Fibroblast of lung (primary cell): ENCODE measurements around the gene CTNND1. TPM values are rescaled to one million over a fixed set of nuclear protein-coding genes. Genes with fewer than 3 reads are reported as not detected.

Experiments used
- DNase-seq, 2 donors: peaks; one replicate each; pipeline versions ENCODE4 v3.0.0 to v3.0.0-alpha.2; 2010; ENCODE audit warnings: low read depth in 2 of 2
- H2AFZ ChIP-seq: 2 replicates; pipeline ENCODE4 v1.5.1; 2012; ENCODE audit warnings: low read length, control low read depth, inconsistent platforms
- H3K27ac ChIP-seq: 2 replicates; pipeline ENCODE4 v1.5.1; 2011; ENCODE audit warnings: low read length, control low read depth; ENCODE audit not compliant: insufficient read depth
- H3K27me3 ChIP-seq: 2 replicates; pipeline ENCODE4 v1.5.1; 2011; ENCODE audit warnings: mild to moderate bottlenecking, low read length; ENCODE audit not compliant: control insufficient read depth, insufficient read depth
- H3K36me3 ChIP-seq: 2 replicates; pipeline ENCODE4 v1.5.1; 2011; ENCODE audit warnings: low read length; ENCODE audit not compliant: control insufficient read depth, insufficient read depth
- H3K4me1 ChIP-seq: 2 replicates; pipeline ENCODE4 v1.5.1; 2011; ENCODE audit warnings: low read length; ENCODE audit not compliant: control insufficient read depth, insufficient read depth; ENCODE audit errors: extremely low read depth
- H3K4me2 ChIP-seq: 2 replicates; pipeline ENCODE4 v1.5.1; 2011; ENCODE audit warnings: low read length, control low read depth; ENCODE audit not compliant: insufficient read depth; ENCODE audit errors: extremely low read depth
- H3K4me3 ChIP-seq, 4 experiments: fragments of 200-600 bp in 1 of 4; sonication (generic) in 1 of 4; replicated peaks in 1 of 4; 2 replicates each; pipeline ENCODE4 v1.5.1; 2011 to 2016; ENCODE audit warnings: low read length in 4 of 4, low read depth in 3 of 4, mild to moderate bottlenecking in 3 of 4, control low read depth in 2 of 4, inconsistent platforms in 1 of 4, mixed read lengths in 1 of 4; ENCODE audit not compliant: insufficient read depth in 1 of 4; ENCODE audit errors: control extremely low read depth in 1 of 4
- H3K79me2 ChIP-seq: 2 replicates; pipeline ENCODE4 v1.5.1; 2012; ENCODE audit warnings: mild to moderate bottlenecking, low read length, inconsistent platforms; ENCODE audit not compliant: control insufficient read depth, insufficient read depth
- H3K9ac ChIP-seq: 2 replicates; pipeline ENCODE4 v1.5.1; 2011; ENCODE audit warnings: mild to moderate bottlenecking, low read length, control low read depth; ENCODE audit not compliant: insufficient read depth
- H3K9me3 ChIP-seq: 2 replicates; pipeline ENCODE4 v1.5.1; 2012; ENCODE audit warnings: low read depth, low read length; ENCODE audit not compliant: control insufficient read depth, insufficient read depth
- H4K20me1 ChIP-seq: 2 replicates; pipeline ENCODE4 v1.5.1; 2011; ENCODE audit warnings: low read length; ENCODE audit not compliant: control insufficient read depth, insufficient read depth; ENCODE audit errors: extremely low read depth
- CTCF ChIP-seq, 2 donors: IDR thresholded peaks in 1 of 2; conservative IDR thresholded peaks in 1 of 2; 1 replicate in 1 of 2; 2 replicates in 1 of 2; pipeline ENCODE4 v1.5.1; 2011 to 2012; ENCODE audit warnings: low read length in 2 of 2, control low read depth in 1 of 2, inconsistent platforms in 1 of 2, low read depth in 1 of 2, mild to moderate bottlenecking in 1 of 2
- EZH2 ChIP-seq: IDR thresholded peaks from 2 replicates; pipeline ENCODE4 v1.5.1; 2012; ENCODE audit warnings: low read length, control low read depth, mild to moderate bottlenecking; ENCODE audit errors: missing control alignments
- polyA plus RNA-seq, 2 donors: library from polyadenylated mRNA; depleted of rRNA in 1 of 2; stranded (reverse) in 1 of 2; unstranded in 1 of 2; fragments of >200 nt; gene quantifications; 2 replicates each; pipeline ENCODE4 v1.2.1, GENCODE V29; 2011 to 2012; ENCODE audit warnings: missing spikeins in 1 of 2
- total RNA-seq: library from RNA; depleted of rRNA; stranded (reverse); fragments of >200 nt; gene quantifications from 2 replicates; pipeline ENCODE4 v1.2.1, GENCODE V29; 2014

CTNND1 gene
- total and polyA plus RNA-seq, 2 donors (not counting 1 experiment from before 2014, with no cell fraction given), result 103 to 190 TPM

- no peak overlapping the region for H3K27ac ChIP-seq
- no peaks in the 10 kb centered on the region for H4K20me1 ChIP-seq
- no peak overlapping the region for H3K9ac ChIP-seq
- no peaks in the 10 kb centered on the region for H3K79me2 ChIP-seq
- no peak overlapping the region for H3K4me2 ChIP-seq
- H3K9me3 ChIP-seq, result no peaks in the 10 kb centered on the region
- no peaks in the 10 kb centered on the region for H3K27me3 ChIP-seq
- no peak overlapping the region for H3K4me3 ChIP-seq
- H3K4me1 ChIP-seq, result no peaks in the 10 kb centered on the region
- no peak for DNase-seq
- H3K36me3 ChIP-seq, result no peaks in the 10 kb centered on the region
- no peak for TF ChIP-seq EZH2
- TF ChIP-seq CTCF (conservative IDR thresholded peaks at IDR 0.05 in 1 of 2, IDR thresholded peaks at IDR 0.05 in 1 of 2; ENCODE audit: low read depth in 1 of 2, low read length in 2 of 2), result no peak
- H2AFZ ChIP-seq, result no peak overlapping the region
Measured at GRCh38 chr11:57867966-57868365, 106.4 kb downstream of the CTNND1 start.

- no peaks in the 10 kb centered on the region for H3K36me3 ChIP-seq
- H3K4me2 ChIP-seq, result no peak overlapping the region
- H3K79me2 ChIP-seq, result no peaks in the 10 kb centered on the region
Measured at GRCh38 chr11:57868491-57868890, 106.9 kb downstream of the CTNND1 start.

More at GRCh38 chr11:57868491-57868890, 106.9 kb downstream of the CTNND1 start:
- H3K9me3 ChIP-seq, result no peaks in the 10 kb centered on the region
- H3K4me3 ChIP-seq, result no peak overlapping the region
- H4K20me1 ChIP-seq, result no peaks in the 10 kb centered on the region
- no peaks in the 10 kb centered on the region for H3K27me3 ChIP-seq
- no peak for DNase-seq
- no peak overlapping the region for H2AFZ ChIP-seq
- no peaks in the 10 kb centered on the region for H3K4me1 ChIP-seq
- TF ChIP-seq CTCF (conservative IDR thresholded peaks at IDR 0.05 in 1 of 2, IDR thresholded peaks at IDR 0.05 in 1 of 2; ENCODE audit: low read depth in 1 of 2, low read length in 2 of 2) (no peak), EZH2 (no peak)
- no peak overlapping the region for H3K9ac ChIP-seq
- no peak overlapping the region for H3K27ac ChIP-seq

Other genes with a start within 250 kb of the CTNND1 start
- gene SLC43A1, start 246.1 kb upstream of the CTNND1 start, total RNA-seq, result 19.8 and 20.8 TPM in 2 replicates
- 12.3 and 13.2 TPM in 2 replicates for gene SLC43A1, start 246.1 kb upstream of the CTNND1 start, polyA plus RNA-seq
- 32.2 and 41.6 TPM in 2 replicates for gene TIMM10, start 231.0 kb upstream of the CTNND1 start, total RNA-seq
- gene TIMM10, start 231.0 kb upstream of the CTNND1 start, polyA plus RNA-seq, result 57.6 and 108 TPM in 2 replicates
- gene SMTNL1, start 224.2 kb upstream of the CTNND1 start, total RNA-seq, result not detected in 2 replicates
- not detected in 2 replicates for gene SMTNL1, start 224.2 kb upstream of the CTNND1 start, polyA plus RNA-seq
- 78.6 and 94.8 TPM in 2 replicates for gene UBE2L6, start 194.1 kb upstream of the CTNND1 start, total RNA-seq
- gene UBE2L6, start 194.1 kb upstream of the CTNND1 start, polyA plus RNA-seq, result 105 and 113 TPM in 2 replicates
- 17.2 and 20.0 TPM in 2 replicates for gene SERPING1, start 164.1 kb upstream of the CTNND1 start, total RNA-seq
- 35.8 and 117 TPM in 2 replicates for gene SERPING1, start 164.1 kb upstream of the CTNND1 start, polyA plus RNA-seq
- 1.5 and 2.3 TPM in 2 replicates for gene YPEL4, start 111.9 kb upstream of the CTNND1 start, total RNA-seq
- gene YPEL4, start 111.9 kb upstream of the CTNND1 start, polyA plus RNA-seq, result 0.10 and 0.59 TPM in 2 replicates
- 13.2 and 17.2 TPM in 2 replicates for gene CLP1, start 104.0 kb upstream of the CTNND1 start, total RNA-seq
- 24.1 and 31.5 TPM in 2 replicates for gene CLP1, start 104.0 kb upstream of the CTNND1 start, polyA plus RNA-seq
- 26.7 and 33.9 TPM in 2 replicates for gene ZDHHC5, start 93.7 kb upstream of the CTNND1 start, total RNA-seq
- gene ZDHHC5, start 93.7 kb upstream of the CTNND1 start, polyA plus RNA-seq, result 58.9 and 69.8 TPM in 2 replicates
- 15.2 and 16.0 TPM in 2 replicates for gene MED19, start 49.6 kb upstream of the CTNND1 start, total RNA-seq
- gene MED19, start 49.6 kb upstream of the CTNND1 start, polyA plus RNA-seq, result 28.9 and 31.4 TPM in 2 replicates
- gene TMX2, start 49.2 kb upstream of the CTNND1 start, total RNA-seq, result 55.7 and 62.8 TPM in 2 replicates
- 71.8 and 84.2 TPM in 2 replicates for gene TMX2, start 49.2 kb upstream of the CTNND1 start, polyA plus RNA-seq
- gene SELENOH, start 20.3 kb upstream of the CTNND1 start, total RNA-seq, result 93.0 and 99.1 TPM in 2 replicates
- gene SELENOH, start 20.3 kb upstream of the CTNND1 start, polyA plus RNA-seq, result 69.6 and 73.3 TPM in 2 replicates
- not detected in 2 replicates for gene BTBD18, start 10.0 kb upstream of the CTNND1 start, total RNA-seq
- not detected in 2 replicates for gene BTBD18, start 10.0 kb upstream of the CTNND1 start, polyA plus RNA-seq